PC-9 (cell line): Measurements from ENCODE around the gene SV2C.

Experiments used
- CTCF ChIP-seq: fragments of 200-600 bp; sonication (generic); conservative IDR thresholded peaks from 2 replicates; pipeline ENCODE4 v1.6.1; 2017; ENCODE audit warnings: mixed run types, antibody characterized with exemption, mild to moderate bottlenecking, moderate library complexity
- EZH2 ChIP-seq: fragments of 200-600 bp; sonication (generic); IDR thresholded peaks from 2 replicates; pipeline ENCODE4 v1.8.0; 2017; ENCODE audit warnings: antibody characterized with exemption, low read depth

GRCh38 chr5:76376148-76376865 lies 293.1 kb downstream of the SV2C start:
- no peak for TF ChIP-seq CTCF
- no peak for TF ChIP-seq EZH2
